Parathyroid adenoma (tissue), 2 donors: ENCODE measurements around the gene ARHGAP27.

ENCODE experiments used
- H2AFZ ChIP-seq: fragments of 300-600 bp; sonication (generic); one replicate; pipeline ENCODE4 v1.7.0; 2017; ENCODE audit warnings: antibody characterized with exemption, mild to moderate bottlenecking
- H3K27ac ChIP-seq: fragments of 300-600 bp; sonication (generic); one replicate; pipeline ENCODE4 v1.7.0; 2017
- H3K27me3 ChIP-seq: fragments of 300-600 bp; sonication (generic); one replicate; pipeline ENCODE4 v1.7.0; 2017; ENCODE audit warnings: low read length; ENCODE audit not compliant: control insufficient read depth, insufficient read depth
- H3K36me3 ChIP-seq: fragments of 300-600 bp; sonication (generic); one replicate; pipeline ENCODE4 v1.7.0; 2017; ENCODE audit warnings: low read length; ENCODE audit not compliant: control insufficient read depth, insufficient read depth
- H3K4me1 ChIP-seq: fragments of 300-600 bp; sonication (generic); one replicate; pipeline ENCODE4 v1.7.0; 2017; ENCODE audit warnings: control low read depth
- H3K4me2 ChIP-seq: fragments of 300-600 bp; sonication (generic); one replicate; pipeline ENCODE4 v1.7.0; 2017; ENCODE audit warnings: low read length
- H3K4me3 ChIP-seq: fragments of 300-600 bp; sonication (generic); one replicate; pipeline ENCODE4 v1.7.0; 2017; ENCODE audit warnings: low read depth, low read length
- H3K79me2 ChIP-seq: fragments of 300-600 bp; sonication (generic); one replicate; pipeline ENCODE4 v1.7.0; 2017; ENCODE audit warnings: control low read depth
- H3K9ac ChIP-seq: fragments of 300-600 bp; sonication (generic); one replicate; pipeline ENCODE4 v1.7.0; 2017; ENCODE audit warnings: mild to moderate bottlenecking
- H3K9me3 ChIP-seq: fragments of 300-600 bp; sonication (generic); one replicate; pipeline ENCODE4 v1.7.0; 2017; ENCODE audit warnings: low read length; ENCODE audit not compliant: control insufficient read depth
- TF ChIP-seq, protein P1 (sequence below): fragments of 300-600 bp; sonication (generic); IDR thresholded peaks from one replicate; pipeline ENCODE4 v1.7.0; 2017; ENCODE audit warnings: antibody characterized with exemption, mild to moderate bottlenecking
- donor health status: primary hyperparathyroidism.

ARHGAP27 gene

DNA sequence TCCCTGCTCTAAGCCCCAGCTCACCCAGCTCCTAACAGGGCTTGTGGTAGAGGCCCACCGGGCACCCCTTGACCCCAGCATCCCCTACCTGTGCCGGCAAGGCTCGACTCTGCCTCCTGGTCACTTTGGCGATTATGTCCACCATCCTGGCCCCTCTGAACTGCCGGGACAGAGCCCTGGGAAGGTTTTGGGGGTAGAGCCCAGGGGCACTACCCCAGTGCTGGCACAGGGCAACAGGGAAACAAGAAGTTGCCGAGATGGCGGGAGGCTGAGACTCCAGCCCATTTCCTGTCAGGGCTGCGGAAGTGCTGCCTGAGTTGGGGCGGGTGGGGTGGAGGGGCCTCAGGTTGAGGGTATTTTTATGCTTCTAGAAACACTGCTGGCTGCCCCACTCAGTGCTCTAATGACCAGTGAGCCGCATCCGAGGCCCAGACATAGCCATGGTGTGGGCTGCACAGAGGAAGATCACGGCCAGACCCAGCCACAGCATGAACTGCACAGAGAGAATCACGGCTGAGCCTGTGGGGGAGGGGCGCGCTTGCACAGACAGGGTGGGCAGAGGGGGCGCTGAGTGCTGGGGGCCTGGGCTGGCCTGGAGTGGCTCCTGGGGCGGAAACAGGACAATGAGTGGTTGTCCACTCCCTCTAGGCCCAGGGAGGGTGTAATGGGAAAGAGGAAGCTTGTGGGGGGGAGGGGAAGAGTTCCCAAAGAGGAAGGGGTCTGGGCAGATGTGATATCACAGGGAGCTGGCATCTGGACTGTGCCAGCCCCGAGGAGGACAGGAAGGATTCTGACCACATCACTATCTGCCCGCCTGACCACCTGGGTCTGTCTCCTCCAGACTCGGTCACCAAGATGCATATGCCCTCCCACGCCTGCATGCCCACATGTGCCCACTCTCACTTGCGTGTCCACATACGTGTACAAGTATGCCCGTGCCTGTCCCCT lies 22.3 kb downstream of the ARHGAP27 start:
- Histone ChIP-seq H3K4me3 (no peak overlapping the region), H2AFZ (no peak overlapping the region), H3K79me2 (peaks cover 33% of the 10 kb centered on the region), H3K36me3 (no peaks in the 10 kb centered on the region), H3K4me1 (peaks cover 5% of the 10 kb centered on the region), H3K4me2 (no peak overlapping the region), H3K27ac (peak overlapping the region; percentile 24), H3K9me3 (no peaks in the 10 kb centered on the region), H3K27me3 (no peaks in the 10 kb centered on the region), H3K9ac (no peak overlapping the region)
- TF ChIP-seq, protein P1, sequence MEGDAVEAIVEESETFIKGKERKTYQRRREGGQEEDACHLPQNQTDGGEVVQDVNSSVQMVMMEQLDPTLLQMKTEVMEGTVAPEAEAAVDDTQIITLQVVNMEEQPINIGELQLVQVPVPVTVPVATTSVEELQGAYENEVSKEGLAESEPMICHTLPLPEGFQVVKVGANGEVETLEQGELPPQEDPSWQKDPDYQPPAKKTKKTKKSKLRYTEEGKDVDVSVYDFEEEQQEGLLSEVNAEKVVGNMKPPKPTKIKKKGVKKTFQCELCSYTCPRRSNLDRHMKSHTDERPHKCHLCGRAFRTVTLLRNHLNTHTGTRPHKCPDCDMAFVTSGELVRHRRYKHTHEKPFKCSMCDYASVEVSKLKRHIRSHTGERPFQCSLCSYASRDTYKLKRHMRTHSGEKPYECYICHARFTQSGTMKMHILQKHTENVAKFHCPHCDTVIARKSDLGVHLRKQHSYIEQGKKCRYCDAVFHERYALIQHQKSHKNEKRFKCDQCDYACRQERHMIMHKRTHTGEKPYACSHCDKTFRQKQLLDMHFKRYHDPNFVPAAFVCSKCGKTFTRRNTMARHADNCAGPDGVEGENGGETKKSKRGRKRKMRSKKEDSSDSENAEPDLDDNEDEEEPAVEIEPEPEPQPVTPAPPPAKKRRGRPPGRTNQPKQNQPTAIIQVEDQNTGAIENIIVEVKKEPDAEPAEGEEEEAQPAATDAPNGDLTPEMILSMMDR, result no peak

DNA sequence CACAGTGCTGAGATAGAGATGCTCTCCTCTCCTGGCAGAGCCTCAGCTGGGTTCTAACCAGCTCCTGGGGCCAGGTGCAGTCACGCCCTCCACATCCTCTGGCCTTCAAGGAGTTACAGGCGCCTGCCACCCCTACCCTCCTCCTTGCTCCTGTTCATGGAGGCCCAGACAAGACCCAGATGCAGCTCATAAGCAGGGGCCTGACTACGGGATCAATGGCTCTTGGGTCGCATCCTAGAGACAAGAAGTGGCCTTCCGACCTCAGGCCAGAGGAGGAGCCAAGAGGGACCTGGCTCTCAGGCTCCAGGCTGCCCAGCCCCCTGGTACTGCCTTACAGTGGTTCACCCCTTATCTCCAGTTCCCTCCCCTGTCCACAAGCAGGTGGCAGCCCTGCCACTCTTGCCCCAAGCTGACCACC lies 23.0 kb downstream of the ARHGAP27 start:
- Histone ChIP-seq H3K4me1 (no peaks in the 10 kb centered on the region), H3K9me3 (no peaks in the 10 kb centered on the region), H3K9ac (no peak overlapping the region), H2AFZ (no peak overlapping the region), H3K27me3 (no peaks in the 10 kb centered on the region), H3K36me3 (no peaks in the 10 kb centered on the region), H3K4me2 (no peak overlapping the region), H3K79me2 (peaks cover 33% of the 10 kb centered on the region), H3K4me3 (no peak overlapping the region), H3K27ac (peak overlapping the region; percentile 24)
- TF ChIP-seq, protein P1, result no peak

DNA sequence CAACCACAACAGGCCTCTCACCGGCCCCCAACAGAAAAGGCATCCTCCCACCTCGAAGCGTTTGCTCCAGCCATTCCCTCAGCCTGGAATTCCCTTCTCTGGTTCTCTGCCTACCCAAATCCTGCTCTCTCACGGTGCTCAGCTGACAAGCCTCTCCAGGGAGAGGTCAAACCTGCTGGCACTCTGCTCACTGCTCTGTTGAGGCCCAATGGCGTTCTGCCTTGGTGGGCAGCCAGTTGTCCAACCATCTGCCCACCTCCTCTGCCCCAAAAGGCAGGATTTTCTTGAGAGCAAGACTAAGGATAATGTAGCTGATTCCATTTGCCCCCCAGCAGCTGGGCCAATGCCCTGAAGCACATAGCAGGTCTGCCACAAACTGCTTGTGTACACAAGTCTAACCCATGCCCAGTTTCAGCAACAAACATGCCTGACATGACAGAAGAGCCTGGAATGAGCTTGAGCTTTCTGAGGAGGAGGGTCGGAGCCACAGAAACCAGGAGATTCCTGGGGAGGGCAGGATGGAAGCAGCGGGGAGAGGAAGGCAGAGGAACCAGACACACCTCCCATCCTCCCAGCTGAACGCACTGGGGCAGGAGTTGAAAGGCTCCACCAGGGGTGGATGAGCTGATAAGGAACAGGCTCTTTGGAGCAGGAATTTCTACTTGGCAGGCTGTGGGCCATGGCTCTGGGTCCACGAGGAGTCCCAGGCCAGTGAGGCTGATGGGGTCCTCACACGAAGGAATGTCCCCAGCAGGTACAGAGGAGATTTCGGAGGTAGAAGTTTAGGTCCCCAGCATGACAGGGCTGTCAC lies 23.9 kb downstream of the ARHGAP27 start:
- H3K4me1 ChIP-seq, result no peaks in the 10 kb centered on the region
- no peak overlapping the region for H3K27ac ChIP-seq
- H3K9me3 ChIP-seq, result no peaks in the 10 kb centered on the region
- H3K79me2 ChIP-seq, result peaks cover 29% of the 10 kb centered on the region
- H3K36me3 ChIP-seq, result no peaks in the 10 kb centered on the region
- peak overlapping the region; percentile 6 for H3K4me2 ChIP-seq
- no peak overlapping the region for H2AFZ ChIP-seq
- H3K27me3 ChIP-seq, result no peaks in the 10 kb centered on the region
- H3K9ac ChIP-seq, result no peak overlapping the region
- no peak overlapping the region for H3K4me3 ChIP-seq
- TF ChIP-seq, protein P1, result no peak

DNA sequence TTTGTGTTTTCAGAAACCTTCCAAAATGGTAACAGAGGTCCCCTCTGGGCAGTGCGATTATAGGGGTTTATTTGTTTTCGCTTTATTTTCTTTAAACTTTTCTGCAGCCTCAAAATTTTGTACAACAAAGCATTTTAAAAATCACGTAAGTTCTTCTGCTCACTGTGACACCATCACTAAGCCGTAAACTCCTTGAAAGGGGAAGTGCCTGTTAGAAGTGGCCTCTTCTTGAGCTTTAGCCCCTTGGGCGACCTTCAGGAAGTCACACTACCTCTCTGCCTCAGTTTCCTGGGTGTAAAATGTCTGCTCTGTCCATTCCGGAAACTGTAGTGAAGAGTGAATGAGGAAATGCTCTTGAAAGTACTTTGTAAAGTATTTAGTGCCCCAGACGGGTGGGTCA lies 26.6 kb downstream of the ARHGAP27 start:
- Histone ChIP-seq H3K36me3 (no peaks in the 10 kb centered on the region), H3K79me2 (peaks cover 8% of the 10 kb centered on the region), H3K9ac (no peak overlapping the region), H3K27me3 (no peaks in the 10 kb centered on the region), H2AFZ (no peak overlapping the region), H3K4me2 (no peak overlapping the region), H3K4me1 (no peaks in the 10 kb centered on the region), H3K4me3 (no peak overlapping the region), H3K9me3 (no peaks in the 10 kb centered on the region), H3K27ac (no peak overlapping the region)
- TF ChIP-seq, protein P1, result no peak
